Measurements from ENCODE around the gene ARHGEF4. TPM values are rescaled to one million over a fixed set of nuclear protein-coding genes. Genes with fewer than 3 reads are reported as not detected.

Gene ARHGEF4
- total RNA-seq, 1 experiment from 2014 or later = 12.6 TPM

- Mint-ChIP-seq H3K36me3 (ENCODE audit: insufficient read depth in 1 of 3, low read depth in 3 of 3) (peaks cover 0 to 2% (median 0%) of the 10 kb centered on the region in 3 experiments; a peak in 1 of 7 replicates), H3K27ac (no peak overlapping the region; a peak in 1 of 7 replicates), H3K4me3 (no peak overlapping the region), H3K4me1 (peaks cover 4 to 6% of the 10 kb centered on the region in 2 experiments; a peak in 3 of 4 replicates), H3K27me3 (ENCODE audit: low read depth) (peaks cover 34% of the 10 kb centered on the region), H3K9me3 (peaks cover 0 to 3% of the 10 kb centered on the region in 2 experiments; a peak in 2 of 5 replicates)
- H2BK15ac ChIP-seq (ENCODE audit: low read depth, low read length) = no peak overlapping the region
- no peak overlapping the region for H4K91ac ChIP-seq (ENCODE audit: insufficient read length, low read depth, low read length)
- no peak overlapping the region for H4K5ac ChIP-seq (ENCODE audit: insufficient read length, low read depth, low read length)
- H3T11ph ChIP-seq (ENCODE audit: low read length) = no peak overlapping the region
- H2BK20ac ChIP-seq (ENCODE audit: low read depth, low read length, poor library complexity, severe bottlenecking) = no peak overlapping the region
- no peak overlapping the region for H3K18ac ChIP-seq (ENCODE audit: insufficient read length, low read depth, low read length)
- no peaks in the 10 kb centered on the region for H4K20me1 ChIP-seq (ENCODE audit: control insufficient read depth, insufficient read depth, insufficient read length)
- no peak overlapping the region for H2BK5ac ChIP-seq (ENCODE audit: insufficient read length, low read length)
- H3K27ac ChIP-seq (ENCODE audit: insufficient read length, low read depth, low read length) = no peak overlapping the region
- no peak overlapping the region for H2BK12ac ChIP-seq (ENCODE audit: insufficient read length, low read depth, low read length)
- H3K4me2 ChIP-seq (ENCODE audit: insufficient read depth, insufficient read length, low read length) = no peak overlapping the region
- H4K8ac ChIP-seq (replicated peaks; ENCODE audit: insufficient read length, low read depth, low read length) = no peak overlapping the region
- no peak overlapping the region for H2AFZ ChIP-seq (ENCODE audit: low read length)
- peaks cover 8% of the 10 kb centered on the region for H3K23me2 ChIP-seq (ENCODE audit: insufficient read length, low read depth, low read length, poor library complexity, severe bottlenecking)
- no CpG with 5 or more reads among the region's 13 CpGs for WGBS (ENCODE audit: extremely low coverage, insufficient read length, low lambda C conversion rate)
- no peak overlapping the region for H3K4ac ChIP-seq (ENCODE audit: low read depth, low read length)
- no peak overlapping the region for H2AK5ac ChIP-seq (ENCODE audit: insufficient read length, low read length)
- H3K9ac ChIP-seq (ENCODE audit: extremely low read depth, insufficient read length, low read length) = no peak overlapping the region
- H3K14ac ChIP-seq (ENCODE audit: insufficient read depth, low read length) = no peak overlapping the region
- no peak overlapping the region for H3K23ac ChIP-seq (ENCODE audit: insufficient read length, low read depth, low read length)
- no peaks in the 10 kb centered on the region for H3K79me2 ChIP-seq (ENCODE audit: insufficient read depth, low read length)
- H3K56ac ChIP-seq (ENCODE audit: insufficient read length, low read depth, low read length) = no peak overlapping the region
- no peaks in the 10 kb centered on the region for H3K4me1 ChIP-seq (ENCODE audit: insufficient read depth, low read length)
- no peaks in the 10 kb centered on the region for H3K9me3 ChIP-seq (ENCODE audit: control insufficient read depth, low read depth, low read length)
- no peak overlapping the region for H2BK120ac ChIP-seq (ENCODE audit: low read depth, low read length, poor library complexity, severe bottlenecking)
- H3K27me3 ChIP-seq (ENCODE audit: insufficient read depth, low read length) = peaks cover 10% of the 10 kb centered on the region; the same call in 1 of the 2 replicates
- no peaks in the 10 kb centered on the region for H3K79me1 ChIP-seq (ENCODE audit: insufficient read depth, low read depth, low read length, poor library complexity, severe bottlenecking)
- TF ChIP-seq CTCF (conservative IDR thresholded peaks at IDR 0.05) = no peak
- no peak for DNase-seq
Observed at GRCh38 chr2:131030478-131030971, 193.8 kb downstream of the ARHGEF4 start.
